Measurements from ENCODE around the gene FUT4.

The FUT4 gene

GRCh38 chr11:94511932-94512781, 31.6 kb upstream of the FUT4 start, which contains the start of gene C11orf97:
C11orf97 (plus strand) TSS chr11:94512461; CDS start chr11:94512529, 68 bp downstream.
- no peak for DNase-seq (ENCODE audit: extremely low read depth, low read depth)
- no peak for TF ChIP-seq CTCF (IDR thresholded peaks at IDR 0.05; ENCODE audit: low read depth, low read length)

GRCh38 chr11:94513091-94513490, 30.6 kb upstream of the FUT4 start:
- no peak for DNase-seq (ENCODE audit: extremely low read depth, low read depth)
- TF ChIP-seq CTCF (IDR thresholded peaks at IDR 0.05; ENCODE audit: low read depth, low read length): no peak

- DNase-seq (ENCODE audit: extremely low read depth, low read depth): no peak
- no peak for TF ChIP-seq CTCF (IDR thresholded peaks at IDR 0.05; ENCODE audit: low read depth, low read length)
These were observed 28.3 kb upstream of the FUT4 start for GRCh38 chr11:94515398-94515797.

- TF ChIP-seq CTCF (IDR thresholded peaks at IDR 0.05; ENCODE audit: low read depth, low read length): no peak
- no peak for DNase-seq (ENCODE audit: extremely low read depth, low read depth)
These were observed 27.0 kb upstream of the FUT4 start for GRCh38 chr11:94516725-94517124.

GRCh38 chr11:94518300-94518699, 25.4 kb upstream of the FUT4 start:
- no peak for TF ChIP-seq CTCF (IDR thresholded peaks at IDR 0.05; ENCODE audit: low read depth, low read length)
- no peak for DNase-seq (ENCODE audit: extremely low read depth, low read depth)

- TF ChIP-seq CTCF (IDR thresholded peaks at IDR 0.05; ENCODE audit: low read depth, low read length): peak; percentile 61
- DNase-seq (ENCODE audit: extremely low read depth, low read depth): no peak
These were observed 24.1 kb upstream of the FUT4 start for GRCh38 chr11:94519478-94520084.

GRCh38 chr11:94521684-94522083, 22.0 kb upstream of the FUT4 start:
- TF ChIP-seq CTCF (IDR thresholded peaks at IDR 0.05; ENCODE audit: low read depth, low read length): peak; percentile 23
- DNase-seq (ENCODE audit: extremely low read depth, low read depth): no peak

Data from AG09319 (cell line).